Thyroid gland (tissue), 4 donors: ENCODE measurements around the gene STX12. TPM values are rescaled to one million over a fixed set of nuclear protein-coding genes. Genes with fewer than 3 reads are reported as not detected.
"Not testable (repeated sequence)": the region's sequence is repeated elsewhere in the genome, so short reads cannot be mapped to it uniquely, and the experiment has no call there.

Experiments used
- DNase-seq, 2 donors: peaks; one replicate each; pipeline ENCODE4 v3.0.0-alpha.2; 2019
- H3K27ac ChIP-seq, 3 donors: fragments of 200-600 bp; sonication (generic); 1 replicate in 2 of 3; 2 replicates in 1 of 3; pipeline ENCODE4 v1.5.1; 2016 to 2019; ENCODE audit warnings: mild to moderate bottlenecking in 1 of 3, moderate library complexity in 1 of 3
- H3K27me3 ChIP-seq: fragments of 200-600 bp; sonication (generic); one replicate; pipeline ENCODE4 v1.5.1; 2019
- H3K36me3 ChIP-seq, 2 donors: fragments of 200-600 bp; sonication (generic); one replicate each; pipeline ENCODE4 v1.5.1; 2016 to 2019
- H3K4me1 ChIP-seq, 2 donors: fragments of 200-600 bp; sonication (generic); one replicate each; pipeline ENCODE4 v1.5.1; 2017 to 2019
- H3K4me3 ChIP-seq, 3 donors: fragments of 200-600 bp; sonication (generic); replicated peaks in 1 of 3; 1 replicate in 2 of 3; 2 replicates in 1 of 3; pipeline ENCODE4 v1.5.1; 2016; ENCODE audit warnings: mild to moderate bottlenecking in 1 of 3
- H3K9me3 ChIP-seq: fragments of 200-600 bp; sonication (generic); one replicate; pipeline ENCODE4 v1.5.1; 2017
- CTCF ChIP-seq, 6 experiments: fragments of 200-600 bp in 3 of 6; fragments of 450-650 bp in 3 of 6; sonication (generic) in 3 of 6; IDR thresholded peaks; one replicate each; pipeline ENCODE4 v1.5.1; 2016 to 2019; ENCODE audit warnings: antibody characterized with exemption in 6 of 6, mild to moderate bottlenecking in 2 of 6, inconsistent platforms in 1 of 6, moderate library complexity in 1 of 6
- POLR2A ChIP-seq, 2 donors: fragments of 450-650 bp; IDR thresholded peaks; one replicate each; pipeline ENCODE4 v1.6.1; 2017; ENCODE audit warnings: antibody characterized with exemption in 2 of 2, mild to moderate bottlenecking in 2 of 2, moderate library complexity in 1 of 2
- WGBS, 2 donors: methylation state at CpG; one replicate each; pipeline ENCODE4 v1.1.5; 2017; 5-methylcytosine and 5-hydroxymethylcytosine counted together
- intact Hi-C: fragments of 100-400 bp; cut with DNase I; formaldehyde crosslinking; loops from one replicate; pipeline ENCODE4 v1.15.1; 2023
- total RNA-seq, 4 donors: library from RNA; depleted of rRNA; stranded (reverse); fragments of >200 nt; gene quantifications; one replicate each; pipeline ENCODE4 v1.2.3, GENCODE V29; 2016

The STX12 gene
- total RNA-seq, 4 donors from 2014 or later: 169 to 265 (median 221) TPM

GRCh38 chr1:27855085-27855484 lies 82.1 kb downstream of the STX12 start:
- TF ChIP-seq POLR2A (IDR thresholded peaks at IDR 0.05) (no peak), CTCF (IDR thresholded peaks at IDR 0.05) (no peak)
- DNase-seq: no peak
- Histone ChIP-seq H3K4me1 (peaks cover 4 to 7% of the 10 kb centered on the region in 2 donors), H3K4me3 (no peak overlapping the region), H3K27me3 (no peaks in the 10 kb centered on the region), H3K9me3 (no peaks in the 10 kb centered on the region), H3K27ac (no peak overlapping the region), H3K36me3 (peaks cover 13% of the 10 kb centered on the region in 2 donors)
- 84 to 94% methylated on average over 6 of the region's 6 CpGs for WGBS, 2 donors
- intact Hi-C loops: loop anchor here (5.0 kb wide), 1 partner anchor 127 kb away; no protein-coding TSS in a partner anchor

DNA sequence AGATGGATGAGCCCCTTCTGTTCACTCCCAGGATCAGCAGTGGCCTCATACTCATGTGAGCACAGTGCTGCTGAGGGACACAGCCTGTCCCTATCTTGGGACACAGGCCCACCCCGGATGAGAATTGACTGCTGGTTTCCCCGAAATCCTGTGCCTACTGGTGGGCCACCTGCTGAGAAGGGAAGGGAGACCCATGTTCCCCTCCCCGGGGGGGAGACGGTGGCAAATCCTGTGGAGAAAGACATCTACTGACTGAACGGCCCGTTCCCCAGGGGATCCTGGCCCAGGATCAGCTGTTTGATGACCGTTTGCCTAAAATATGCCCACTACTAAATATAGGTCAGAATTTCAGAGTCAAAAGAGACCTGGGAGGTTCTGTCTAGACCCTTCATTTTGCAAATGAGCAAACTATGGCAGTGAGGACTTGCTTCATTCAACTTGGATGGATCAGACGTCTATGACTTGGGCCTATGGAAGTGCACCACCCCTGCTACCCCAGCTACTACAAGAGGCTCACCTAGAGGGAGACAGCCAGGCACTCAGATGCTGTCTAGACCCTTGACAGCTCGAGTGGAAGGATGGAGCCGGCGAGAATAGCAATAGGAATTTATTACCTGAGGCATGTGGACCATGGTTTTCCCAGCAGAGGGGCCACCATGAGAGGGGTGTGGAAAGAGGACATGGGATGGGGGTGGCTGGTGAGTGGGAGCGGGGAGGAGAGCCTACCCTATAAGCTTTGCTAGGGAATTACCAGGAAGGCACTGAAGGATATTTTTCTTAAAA lies 83.7 kb downstream of the STX12 start:
- H3K27ac ChIP-seq: no peak overlapping the region
- H3K9me3 ChIP-seq: no peaks in the 10 kb centered on the region
- intact Hi-C loops: loop anchor here (5.0 kb wide), 1 partner anchor 126 kb away; no protein-coding TSS in a partner anchor
- peaks cover 4 to 7% of the 10 kb centered on the region in 2 donors for H3K4me1 ChIP-seq
- TF ChIP-seq POLR2A (IDR thresholded peaks at IDR 0.05) (no peak), CTCF (IDR thresholded peaks at IDR 0.05) (no peak)
- no peak overlapping the region for H3K4me3 ChIP-seq
- no peak for DNase-seq
- H3K27me3 ChIP-seq: no peaks in the 10 kb centered on the region
- peaks cover 1 to 2% of the 10 kb centered on the region in 2 donors for H3K36me3 ChIP-seq
- WGBS, 2 donors: 59 to 63% methylated on average over 11 to 12 of the region's 12 CpGs

DNA sequence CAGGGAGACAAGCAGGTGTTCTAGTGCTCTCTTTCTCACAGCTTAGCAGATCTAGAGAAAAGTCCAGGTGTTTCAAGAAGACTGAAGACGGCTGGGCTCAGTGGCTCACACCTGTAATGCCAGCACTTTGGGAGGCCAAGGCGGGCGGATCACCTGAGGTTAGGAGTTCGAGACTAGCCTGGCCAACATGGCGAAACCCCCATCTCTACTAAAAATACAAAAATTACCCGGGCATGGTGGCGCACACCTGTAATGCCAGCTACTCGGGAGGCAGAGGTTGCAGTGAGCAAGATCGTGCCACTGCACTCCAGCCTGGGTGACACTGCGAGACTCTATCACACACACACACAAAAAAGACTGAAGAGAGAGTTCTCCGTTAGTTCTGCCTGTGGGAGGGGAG lies 84.5 kb downstream of the STX12 start:
- intact Hi-C loops: loop anchor here (5.0 kb wide), 1 partner anchor 125 kb away; no protein-coding TSS in a partner anchor
- H3K36me3 ChIP-seq, H3K27me3 ChIP-seq, H3K4me3 ChIP-seq, DNase-seq, H3K9me3 ChIP-seq, H3K27ac ChIP-seq: not testable (repeated sequence)
- peaks cover 7 to 12% of the 10 kb centered on the region in 2 donors for H3K4me1 ChIP-seq
- 79 to 81% methylated on average over 11 of the region's 11 CpGs for WGBS, 2 donors

DNA sequence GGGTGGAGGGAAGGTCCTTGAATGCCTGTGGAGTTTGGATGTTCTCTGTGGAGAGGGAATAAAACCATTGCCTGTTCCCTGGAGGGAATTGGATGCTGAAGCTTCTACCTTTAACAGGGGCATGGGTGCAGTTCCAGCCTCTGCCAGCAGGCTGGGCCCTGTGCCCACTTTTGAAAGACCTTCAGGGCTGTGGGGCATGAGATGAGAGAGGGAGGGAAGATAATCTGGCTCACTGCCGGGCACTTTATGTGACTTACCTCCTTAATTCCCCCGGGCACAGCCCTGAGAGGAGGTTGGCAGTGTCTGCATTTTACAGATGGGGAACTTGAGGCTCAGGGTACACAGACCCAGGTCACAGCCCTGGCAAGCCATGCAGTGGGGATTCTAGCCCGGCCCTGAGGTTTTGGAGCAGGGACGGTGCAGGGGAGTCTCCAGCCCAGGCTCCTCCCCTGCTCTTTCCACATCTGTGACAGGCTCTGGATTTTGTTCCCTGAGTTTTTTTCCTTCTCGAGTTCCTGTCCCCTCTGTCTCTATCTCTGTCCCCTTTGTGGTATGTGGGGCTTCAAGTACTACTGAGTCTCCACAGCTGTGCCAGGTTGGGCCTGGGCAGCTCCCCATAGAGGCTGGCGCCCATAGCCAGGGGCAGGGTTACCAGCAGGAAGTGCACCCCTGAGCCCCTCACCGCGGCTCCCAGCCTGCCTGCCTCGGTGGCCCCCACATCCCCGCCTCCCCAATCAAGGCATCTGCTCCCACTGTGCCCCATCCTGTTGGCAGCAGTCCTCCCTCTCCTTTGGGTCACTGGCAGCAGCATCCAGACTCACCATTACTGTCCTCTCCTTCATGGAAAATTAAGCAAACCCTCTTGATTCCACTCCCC lies 85.3 kb downstream of the STX12 start:
- Histone ChIP-seq H3K36me3 (no peaks in the 10 kb centered on the region), H3K4me3 (no peak overlapping the region), H3K27ac (peak overlapping the region in 1 of 3 donors; percentile 38), H3K27me3 (no peaks in the 10 kb centered on the region), H3K9me3 (no peaks in the 10 kb centered on the region), H3K4me1 (peaks cover 13 to 20% of the 10 kb centered on the region in 2 donors)
- intact Hi-C loops: loop anchor here (5.0 kb wide), 1 partner anchor 124 kb away; no protein-coding TSS in a partner anchor
- DNase-seq: peak; percentile 96 to 97
- WGBS, 2 donors: 29 to 44% methylated on average over 8 to 10 of the region's 10 CpGs
- TF ChIP-seq CTCF (IDR thresholded peaks at IDR 0.05) (peak; percentile 95 to 98 (median 98)), POLR2A (IDR thresholded peaks at IDR 0.05) (no peak)

- intact Hi-C loops: loop anchor here (5.0 kb wide), 1 partner anchor 123 kb away; no protein-coding TSS in a partner anchor
- Histone ChIP-seq H3K27me3 (no peaks in the 10 kb centered on the region), H3K4me1 (peaks cover 18 to 27% of the 10 kb centered on the region in 2 donors), H3K4me3 (no peak overlapping the region), H3K36me3 (no peaks in the 10 kb centered on the region), H3K27ac (no peak overlapping the region), H3K9me3 (no peaks in the 10 kb centered on the region)
- no peak for TF ChIP-seq POLR2A (IDR thresholded peaks at IDR 0.05)
- TF ChIP-seq CTCF (IDR thresholded peaks at IDR 0.05): no peak
- WGBS, 2 donors: 89 to 92% methylated on average over 14 of the region's 14 CpGs
- no peak for DNase-seq
Observed at GRCh38 chr1:27858949-27859576, 86.0 kb downstream of the STX12 start.
